GM19467 (cell line): ENCODE results near the gene CAD.

ENCODE experiments used
- ATAC-seq: cut with Tn5 transposase; IDR thresholded peaks from one replicate; pipeline ENCODE4 v1.9.1; 2021; ENCODE audit warnings: mild to moderate bottlenecking, moderate library complexity; ENCODE audit not compliant: unreplicated experiment

The CAD gene

DNA sequence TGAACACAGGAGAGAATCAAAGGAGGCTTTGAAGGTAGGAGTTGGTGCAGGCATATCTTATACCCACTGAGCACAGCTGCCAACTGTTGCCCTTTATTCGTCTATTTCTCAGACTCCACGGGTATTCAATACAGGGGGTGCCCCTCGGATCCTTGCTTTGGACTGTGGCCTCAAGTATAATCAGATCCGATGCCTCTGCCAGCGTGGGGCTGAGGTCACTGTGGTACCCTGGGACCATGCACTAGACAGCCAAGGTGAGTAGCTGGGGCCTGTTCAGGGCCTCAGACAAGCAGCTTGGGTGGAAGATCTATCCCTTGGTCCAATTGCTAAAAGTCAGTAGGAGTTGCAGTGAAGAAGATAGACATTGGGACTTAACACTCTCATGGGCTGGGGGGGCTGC lies 5.2 kb downstream of the CAD start:
- no peak for ATAC-seq

- no peak for ATAC-seq
Observed at GRCh38 chr2:27223416-27223815, 6.2 kb downstream of the CAD start.

GRCh38 chr2:27225526-27225925 lies 8.4 kb downstream of the CAD start:
- no peak for ATAC-seq

DNA sequence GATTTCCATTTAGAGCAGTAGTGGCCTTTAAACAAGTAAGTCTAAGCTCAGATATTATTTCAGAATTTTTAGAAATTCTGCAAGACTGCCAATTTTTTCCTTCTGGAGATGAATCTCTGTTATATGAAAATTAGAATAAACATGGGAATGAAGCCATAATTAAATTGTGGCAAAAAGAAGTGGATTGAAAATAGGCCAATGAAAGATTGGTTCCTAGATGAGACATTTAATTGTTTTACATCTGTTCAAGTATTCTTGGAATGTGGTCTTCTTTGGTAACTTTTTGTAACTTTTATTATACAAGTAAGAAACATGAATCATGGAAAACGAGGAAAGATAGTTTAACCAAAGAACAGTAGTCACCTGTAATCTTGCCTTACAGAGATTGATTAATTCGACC lies 10.3 kb downstream of the CAD start:
- no peak for ATAC-seq

GRCh38 chr2:27231921-27232320 lies 14.8 kb downstream of the CAD start:
- no peak for ATAC-seq

- ATAC-seq = no peak
Observed at GRCh38 chr2:27233341-27233740, 16.2 kb downstream of the CAD start.

DNA sequence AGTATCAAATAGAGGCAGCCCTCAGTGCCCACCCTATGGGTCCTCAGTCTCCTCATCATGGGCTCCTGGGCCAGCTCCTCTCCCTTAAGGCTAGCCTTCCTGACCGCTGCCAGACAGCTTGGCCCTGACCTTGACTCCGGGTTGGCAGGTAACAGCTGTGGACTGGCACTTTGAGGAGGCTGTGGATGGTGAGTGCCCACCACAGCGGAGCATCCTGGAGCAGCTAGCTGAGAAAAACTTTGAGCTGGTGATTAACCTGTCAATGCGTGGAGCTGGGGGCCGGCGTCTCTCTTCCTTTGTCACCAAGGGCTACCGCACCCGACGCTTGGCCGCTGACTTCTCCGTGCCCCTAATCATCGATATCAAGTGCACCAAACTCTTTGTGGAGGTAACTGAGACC lies 19.0 kb downstream of the CAD start:
- ATAC-seq = no peak

DNA sequence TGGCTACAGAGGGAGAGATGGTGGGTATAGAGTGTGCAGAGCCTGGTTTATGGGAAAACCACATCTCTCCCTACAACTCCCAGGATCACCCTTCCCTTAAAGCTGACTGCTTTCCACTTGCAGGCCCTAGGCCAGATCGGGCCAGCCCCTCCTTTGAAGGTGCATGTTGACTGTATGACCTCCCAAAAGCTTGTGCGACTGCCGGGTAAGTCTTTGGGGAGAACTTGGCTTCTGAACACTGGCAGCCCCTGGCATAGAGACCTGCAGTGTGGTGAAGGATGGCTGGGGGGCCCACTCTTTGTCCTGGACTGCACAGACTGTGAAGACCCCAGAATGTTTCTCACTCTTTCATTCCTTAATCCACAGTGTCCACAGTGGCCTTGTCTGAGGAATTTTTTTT lies 19.5 kb downstream of the CAD start:
- no peak for ATAC-seq

GRCh38 chr2:27237341-27237945 lies 20.3 kb downstream of the CAD start:
- ATAC-seq = no peak

- ATAC-seq = no peak
Observed at GRCh38 chr2:27238976-27239375, 21.8 kb downstream of the CAD start.

GRCh38 chr2:27240406-27240805 lies 23.2 kb downstream of the CAD start:
- ATAC-seq = no peak

DNA sequence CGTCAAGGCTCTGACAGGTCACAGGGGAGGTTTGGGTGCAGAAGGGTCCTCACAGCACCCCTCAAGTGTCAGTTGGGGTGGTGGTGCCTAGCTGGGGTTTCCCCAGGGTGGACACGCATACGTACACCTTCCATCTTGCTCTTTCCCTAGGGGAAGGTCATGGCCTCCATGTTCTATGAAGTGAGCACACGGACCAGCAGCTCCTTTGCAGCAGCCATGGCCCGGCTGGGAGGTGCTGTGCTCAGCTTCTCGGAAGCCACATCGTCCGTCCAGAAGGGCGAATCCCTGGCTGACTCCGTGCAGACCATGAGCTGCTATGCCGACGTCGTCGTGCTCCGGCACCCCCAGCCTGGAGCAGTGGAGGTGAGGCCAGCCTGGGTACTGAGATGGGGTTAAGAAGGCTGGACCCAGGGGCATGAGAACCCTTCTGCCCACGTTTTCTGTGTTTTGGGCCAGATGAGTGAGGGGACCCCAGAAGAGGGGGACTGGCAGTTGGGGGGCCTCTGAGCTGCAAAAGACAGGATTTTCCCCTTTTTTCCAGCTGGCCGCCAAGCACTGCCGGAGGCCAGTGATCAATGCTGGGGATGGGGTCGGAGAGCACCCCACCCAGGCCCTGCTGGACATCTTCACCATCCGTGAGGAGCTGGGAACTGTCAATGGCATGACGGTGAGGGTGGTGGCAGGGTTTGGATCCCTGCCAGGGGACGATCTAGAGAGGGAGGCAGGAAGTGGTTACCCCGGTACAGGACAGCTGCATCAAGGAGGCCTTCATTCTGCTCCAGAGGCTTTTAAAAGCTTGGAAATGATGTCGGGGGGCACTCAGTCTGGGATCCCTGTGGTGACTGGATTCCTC lies 24.8 kb downstream of the CAD start:
- no peak for ATAC-seq

- ATAC-seq = no peak
Observed at GRCh38 chr2:27242614-27242951, 25.4 kb downstream of the CAD start.

- ATAC-seq = no peak
Observed at GRCh38 chr2:27243391-27244130, 26.4 kb downstream of the CAD start.

DNA sequence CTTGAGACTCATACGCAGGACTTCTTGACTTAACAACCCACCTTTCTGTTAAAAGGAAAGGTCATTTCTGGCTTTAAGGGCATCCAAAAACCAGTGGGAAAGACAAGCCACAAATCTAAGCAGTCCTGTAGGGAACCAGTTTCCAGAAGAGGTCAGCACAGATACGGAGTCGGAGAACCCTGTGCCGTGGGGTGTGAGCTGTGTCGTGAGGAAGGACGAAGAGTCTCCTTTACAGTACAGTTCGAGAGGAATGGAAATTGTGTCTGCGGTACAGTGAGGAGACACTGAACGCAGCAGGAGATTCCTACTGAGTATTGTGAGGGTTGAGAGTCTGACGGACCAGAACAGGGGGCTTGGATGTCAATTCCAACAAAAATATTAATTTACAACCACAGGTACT lies 27.9 kb downstream of the CAD start:
- ATAC-seq = no peak

DNA sequence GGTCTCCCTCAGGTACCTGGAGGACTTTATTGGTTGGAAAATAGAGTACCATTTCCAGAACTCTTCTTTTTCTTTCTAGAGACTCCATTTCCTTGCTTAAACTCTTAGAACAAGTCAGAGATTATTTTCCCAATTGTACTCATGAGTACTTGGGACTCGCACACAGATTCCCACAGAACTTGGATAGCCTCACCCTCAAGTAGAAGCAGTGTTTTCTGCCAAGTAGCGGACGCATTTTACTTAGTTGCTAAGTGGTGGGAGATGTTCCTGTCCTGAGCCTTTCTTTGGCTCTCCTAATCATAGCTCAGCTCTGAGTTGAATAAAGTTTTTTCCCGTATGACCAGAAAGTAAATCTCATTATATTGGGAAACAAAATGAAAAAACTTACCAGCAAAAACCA lies 28.5 kb downstream of the CAD start:
- ATAC-seq = no peak

GRCh38 chr2:27247893-27248292 lies 30.7 kb downstream of the CAD start:
- no peak for ATAC-seq

- no peak for ATAC-seq
Observed at GRCh38 chr2:27249159-27249890, 32.2 kb downstream of the CAD start.

- ATAC-seq = no peak
Observed at GRCh38 chr2:27249891-27250651, 32.9 kb downstream of the CAD start.

GRCh38 chr2:27250652-27251379 lies 33.6 kb downstream of the CAD start:
- ATAC-seq = no peak
